ENCODE measurements around the gene FAM124B. TPM values are rescaled to one million over a fixed set of nuclear protein-coding genes. Genes with fewer than 3 reads are reported as not detected.

Gene FAM124B
- polyA plus RNA-seq, 1 of the 3 experiments (the other 2 are of a cell fraction) = not detected

DNA sequence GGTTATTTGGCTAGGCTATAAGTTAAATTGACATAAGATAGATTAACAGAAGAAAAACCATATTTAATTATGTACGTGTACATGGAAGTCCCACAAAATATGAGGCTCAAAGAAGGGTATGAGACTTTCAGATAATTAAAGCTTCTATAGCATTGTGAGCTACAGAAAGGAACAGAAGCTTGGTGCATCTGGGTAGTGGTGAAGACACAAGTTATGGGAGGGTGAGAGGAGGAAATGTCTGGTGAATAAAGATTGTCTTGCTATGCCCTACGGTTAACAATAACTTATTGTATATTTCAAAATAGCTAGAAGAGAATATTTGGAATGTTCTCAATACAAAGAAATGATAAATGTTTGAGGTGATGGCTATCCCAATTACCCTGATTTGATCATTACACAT is 6.8 kb upstream of the FAM124B start:
- no peak overlapping the region for H3K4me3 ChIP-seq (ENCODE audit: low read depth in 2 of 2, low read length in 1 of 2)
- ChIA-PET CTCF (interaction anchor here (0.8 to 1.0 kb wide), 2 partner anchors 39 to 45 kb away, joined by 3 to 4 read pairs; no protein-coding TSS in a partner anchor), POLR2A (no interaction called here)
- no peak overlapping the region for H3K4me2 ChIP-seq
- H3K4me1 ChIP-seq (ENCODE audit: control insufficient read depth in 1 of 2, insufficient read depth in 2 of 2, low read depth in 1 of 2, low read length in 1 of 2) = peaks cover 0 to 6% of the 10 kb centered on the region in 2 experiments; a peak in 2 of 4 replicates
- no peak overlapping the region for H3K9ac ChIP-seq
- H3K79me2 ChIP-seq (ENCODE audit: insufficient read depth) = no peaks in the 10 kb centered on the region
- no peak overlapping the region for H3K27ac ChIP-seq (ENCODE audit: low read depth in 2 of 2, low read length in 1 of 2)
- H3K27me3 ChIP-seq (ENCODE audit: insufficient read depth) = no peaks in the 10 kb centered on the region; the same call in 1 of the 2 replicates
- no peaks in the 10 kb centered on the region for H3K9me2 ChIP-seq
- no peak for DNase-seq
- no peak overlapping the region for H2AFZ ChIP-seq (ENCODE audit: low read depth)
- H4K20me1 ChIP-seq (ENCODE audit: insufficient read depth) = no peaks in the 10 kb centered on the region
- no peaks in the 10 kb centered on the region for H3K36me3 ChIP-seq (replicated peaks in 1 of 2; ENCODE audit: control insufficient read depth in 1 of 2, insufficient read depth in 2 of 2, low read length in 1 of 2)
- 53% methylated on average over 2 of the region's 2 CpGs for WGBS (ENCODE audit: low lambda C conversion rate)
- no peaks in the 10 kb centered on the region for H3F3A ChIP-seq (replicated peaks; ENCODE audit: insufficient read depth)
- no peaks in the 10 kb centered on the region for H3K9me3 ChIP-seq
- TF ChIP-seq EZH2phosphoT487 (IDR thresholded peaks at IDR 0.05; ENCODE audit: borderline replicate concordance, low read depth) = no peak
- no peak for TF ChIP-seq POLR2AphosphoS5 (IDR thresholded peaks at IDR 0.05; ENCODE audit: low read depth, low read length)
- TF ChIP-seq NFIC (IDR thresholded peaks at IDR 0.05; ENCODE audit: borderline replicate concordance) = no peak
- TF ChIP-seq NRF1 (IDR thresholded peaks at IDR 0.05; ENCODE audit: low read depth, low read length) = no peak
- TF ChIP-seq, protein P1, sequence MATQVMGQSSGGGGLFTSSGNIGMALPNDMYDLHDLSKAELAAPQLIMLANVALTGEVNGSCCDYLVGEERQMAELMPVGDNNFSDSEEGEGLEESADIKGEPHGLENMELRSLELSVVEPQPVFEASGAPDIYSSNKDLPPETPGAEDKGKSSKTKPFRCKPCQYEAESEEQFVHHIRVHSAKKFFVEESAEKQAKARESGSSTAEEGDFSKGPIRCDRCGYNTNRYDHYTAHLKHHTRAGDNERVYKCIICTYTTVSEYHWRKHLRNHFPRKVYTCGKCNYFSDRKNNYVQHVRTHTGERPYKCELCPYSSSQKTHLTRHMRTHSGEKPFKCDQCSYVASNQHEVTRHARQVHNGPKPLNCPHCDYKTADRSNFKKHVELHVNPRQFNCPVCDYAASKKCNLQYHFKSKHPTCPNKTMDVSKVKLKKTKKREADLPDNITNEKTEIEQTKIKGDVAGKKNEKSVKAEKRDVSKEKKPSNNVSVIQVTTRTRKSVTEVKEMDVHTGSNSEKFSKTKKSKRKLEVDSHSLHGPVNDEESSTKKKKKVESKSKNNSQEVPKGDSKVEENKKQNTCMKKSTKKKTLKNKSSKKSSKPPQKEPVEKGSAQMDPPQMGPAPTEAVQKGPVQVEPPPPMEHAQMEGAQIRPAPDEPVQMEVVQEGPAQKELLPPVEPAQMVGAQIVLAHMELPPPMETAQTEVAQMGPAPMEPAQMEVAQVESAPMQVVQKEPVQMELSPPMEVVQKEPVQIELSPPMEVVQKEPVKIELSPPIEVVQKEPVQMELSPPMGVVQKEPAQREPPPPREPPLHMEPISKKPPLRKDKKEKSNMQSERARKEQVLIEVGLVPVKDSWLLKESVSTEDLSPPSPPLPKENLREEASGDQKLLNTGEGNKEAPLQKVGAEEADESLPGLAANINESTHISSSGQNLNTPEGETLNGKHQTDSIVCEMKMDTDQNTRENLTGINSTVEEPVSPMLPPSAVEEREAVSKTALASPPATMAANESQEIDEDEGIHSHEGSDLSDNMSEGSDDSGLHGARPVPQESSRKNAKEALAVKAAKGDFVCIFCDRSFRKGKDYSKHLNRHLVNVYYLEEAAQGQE (IDR thresholded peaks at IDR 0.05; ENCODE audit: low read depth, low read length) = no peak
- TF ChIP-seq, protein P2, sequence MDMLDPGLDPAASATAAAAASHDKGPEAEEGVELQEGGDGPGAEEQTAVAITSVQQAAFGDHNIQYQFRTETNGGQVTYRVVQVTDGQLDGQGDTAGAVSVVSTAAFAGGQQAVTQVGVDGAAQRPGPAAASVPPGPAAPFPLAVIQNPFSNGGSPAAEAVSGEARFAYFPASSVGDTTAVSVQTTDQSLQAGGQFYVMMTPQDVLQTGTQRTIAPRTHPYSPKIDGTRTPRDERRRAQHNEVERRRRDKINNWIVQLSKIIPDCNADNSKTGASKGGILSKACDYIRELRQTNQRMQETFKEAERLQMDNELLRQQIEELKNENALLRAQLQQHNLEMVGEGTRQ (IDR thresholded peaks at IDR 0.05; ENCODE audit: borderline replicate concordance, low read depth, low read length) = no peak

DNA sequence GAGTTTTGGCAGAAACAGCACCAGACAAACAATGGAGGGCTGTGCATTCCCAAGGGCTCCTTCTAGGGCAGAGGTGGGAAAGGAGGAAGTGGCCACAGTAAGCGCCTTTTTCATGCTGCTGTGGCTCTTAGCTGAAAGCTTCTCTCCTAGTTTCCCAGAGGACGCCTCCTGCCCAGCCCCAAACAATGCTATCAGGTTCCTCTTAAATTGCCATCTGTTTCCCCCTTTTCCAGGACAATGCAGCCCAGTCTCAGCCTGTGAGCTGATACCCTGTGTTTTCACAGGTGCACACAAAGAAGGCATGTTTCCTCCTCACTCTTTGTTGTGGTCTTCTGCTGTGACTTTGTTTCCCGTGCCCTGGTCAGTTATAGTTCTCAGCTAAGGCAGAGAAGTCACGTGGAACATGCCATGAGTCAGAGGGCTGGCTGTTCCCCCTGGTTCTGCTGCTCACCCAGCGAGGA is 5.4 kb upstream of the FAM124B start:
- Histone ChIP-seq H3K4me1 (ENCODE audit: control insufficient read depth in 1 of 2, insufficient read depth in 2 of 2, low read depth in 1 of 2, low read length in 1 of 2) (peaks cover 0 to 6% of the 10 kb centered on the region in 2 experiments; a peak in 2 of 4 replicates), H3K27me3 (ENCODE audit: insufficient read depth) (no peaks in the 10 kb centered on the region; the same call in 1 of the 2 replicates), H3F3A (replicated peaks; ENCODE audit: insufficient read depth) (no peaks in the 10 kb centered on the region), H3K9me3 (no peaks in the 10 kb centered on the region), H3K4me2 (no peak overlapping the region), H3K79me2 (ENCODE audit: insufficient read depth) (no peaks in the 10 kb centered on the region), H3K9me2 (no peaks in the 10 kb centered on the region), H3K36me3 (replicated peaks in 1 of 2; ENCODE audit: control insufficient read depth in 1 of 2, insufficient read depth in 2 of 2, low read length in 1 of 2) (no peaks in the 10 kb centered on the region), H4K20me1 (ENCODE audit: insufficient read depth) (no peaks in the 10 kb centered on the region), H3K9ac (no peak overlapping the region), H3K27ac (ENCODE audit: low read depth in 2 of 2, low read length in 1 of 2) (no peak overlapping the region), H3K4me3 (ENCODE audit: low read depth in 2 of 2, low read length in 1 of 2) (no peak overlapping the region), H2AFZ (ENCODE audit: low read depth) (no peak overlapping the region)
- ChIA-PET POLR2A (no interaction called here), CTCF (interaction anchor here (1.1 kb wide), 1 partner anchor 12 kb away, joined by 3 read pairs; no protein-coding TSS in a partner anchor)
- WGBS (ENCODE audit: low lambda C conversion rate) = 61% methylated on average over 5 of the region's 5 CpGs
- DNase-seq = no peak
- TF ChIP-seq FOXJ3 (CRISPR knock-in tag; IDR thresholded peaks at IDR 0.05) (no peak), RXRA (IDR thresholded peaks at IDR 0.05; ENCODE audit: borderline replicate concordance, low read depth) (no peak), YY1 (IDR thresholded peaks at IDR 0.05; ENCODE audit: low read depth) (no peak), EP300 (IDR thresholded peaks at IDR 0.05; ENCODE audit: borderline replicate concordance in 1 of 2, low read depth in 1 of 2, low read length in 1 of 2) (no peak), MXI1 (IDR thresholded peaks at IDR 0.05; ENCODE audit: low read depth, low read length) (no peak), SMC3 (IDR thresholded peaks at IDR 0.05; ENCODE audit: low read depth, low read length) (no peak), RFX5 (IDR thresholded peaks at IDR 0.05; ENCODE audit: low read length) (no peak), RAD21 (IDR thresholded peaks at IDR 0.05; ENCODE audit: low read length) (no peak), EZH2phosphoT487 (IDR thresholded peaks at IDR 0.05; ENCODE audit: borderline replicate concordance, low read depth) (no peak), FOXM1 (IDR thresholded peaks at IDR 0.05; ENCODE audit: low read depth) (no peak), GATA2 (CRISPR knock-in tag; IDR thresholded peaks at IDR 0.05) (no peak), SIN3A (IDR thresholded peaks at IDR 0.05; ENCODE audit: borderline replicate concordance, low read depth, low read length) (no peak), TAF1 (IDR thresholded peaks at IDR 0.05; ENCODE audit: borderline replicate concordance, low read depth, low read length) (no peak), GABPA (IDR thresholded peaks at IDR 0.05; ENCODE audit: low read depth) (no peak), CHD2 (IDR thresholded peaks at IDR 0.05; ENCODE audit: low read length, partially characterized antibody) (no peak)
- TF ChIP-seq, protein P3, sequence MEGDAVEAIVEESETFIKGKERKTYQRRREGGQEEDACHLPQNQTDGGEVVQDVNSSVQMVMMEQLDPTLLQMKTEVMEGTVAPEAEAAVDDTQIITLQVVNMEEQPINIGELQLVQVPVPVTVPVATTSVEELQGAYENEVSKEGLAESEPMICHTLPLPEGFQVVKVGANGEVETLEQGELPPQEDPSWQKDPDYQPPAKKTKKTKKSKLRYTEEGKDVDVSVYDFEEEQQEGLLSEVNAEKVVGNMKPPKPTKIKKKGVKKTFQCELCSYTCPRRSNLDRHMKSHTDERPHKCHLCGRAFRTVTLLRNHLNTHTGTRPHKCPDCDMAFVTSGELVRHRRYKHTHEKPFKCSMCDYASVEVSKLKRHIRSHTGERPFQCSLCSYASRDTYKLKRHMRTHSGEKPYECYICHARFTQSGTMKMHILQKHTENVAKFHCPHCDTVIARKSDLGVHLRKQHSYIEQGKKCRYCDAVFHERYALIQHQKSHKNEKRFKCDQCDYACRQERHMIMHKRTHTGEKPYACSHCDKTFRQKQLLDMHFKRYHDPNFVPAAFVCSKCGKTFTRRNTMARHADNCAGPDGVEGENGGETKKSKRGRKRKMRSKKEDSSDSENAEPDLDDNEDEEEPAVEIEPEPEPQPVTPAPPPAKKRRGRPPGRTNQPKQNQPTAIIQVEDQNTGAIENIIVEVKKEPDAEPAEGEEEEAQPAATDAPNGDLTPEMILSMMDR (IDR thresholded peaks at IDR 0.05) = no peak
